ENCODE measurements around the gene AUP1.
A peak's percentile ranks its signal among the peaks of the same experiment; 100 is the strongest.

AUP1 gene

GRCh38 chr2:74534411-74534810, 4.9 kb upstream of the AUP1 start:
- no peak overlapping the region for H3K4me3 ChIP-seq (ENCODE audit: low read length)
- H3K9me3 ChIP-seq (ENCODE audit: insufficient read depth, low read length) = no peaks in the 10 kb centered on the region
- H3K36me3 ChIP-seq (replicated peaks; ENCODE audit: low read depth, low read length) = peaks cover 16% of the 10 kb centered on the region
- H4K20me1 ChIP-seq (ENCODE audit: insufficient read depth, low read length) = no peaks in the 10 kb centered on the region
- no peak for TF ChIP-seq CTCF (IDR thresholded peaks at IDR 0.05; ENCODE audit: low read depth, low read length)
- peaks cover 21% of the 10 kb centered on the region for H3K79me2 ChIP-seq (ENCODE audit: low read length)
- H2AFZ ChIP-seq (ENCODE audit: low read depth, low read length) = no peak overlapping the region
- H3K27ac ChIP-seq (ENCODE audit: low read length) = no peak overlapping the region
- no peak overlapping the region for H3K4me2 ChIP-seq (ENCODE audit: low read length)
- H3K4me1 ChIP-seq (ENCODE audit: low read length) = peaks cover 25% of the 10 kb centered on the region
- peaks cover 6% of the 10 kb centered on the region; the same call in 1 of the 2 replicates for H3K27me3 ChIP-seq (ENCODE audit: low read depth, low read length)
- no peak overlapping the region for H3K9ac ChIP-seq (ENCODE audit: low read length)

- H3K27ac ChIP-seq (ENCODE audit: low read length) = no peak overlapping the region
- H3K4me3 ChIP-seq (ENCODE audit: low read length) = no peak overlapping the region
- peaks cover 6% of the 10 kb centered on the region; the same call in 1 of the 2 replicates for H3K27me3 ChIP-seq (ENCODE audit: low read depth, low read length)
- TF ChIP-seq EZH2phosphoT487 (IDR thresholded peaks at IDR 0.05; ENCODE audit: low read depth) (no peak), CTCF (IDR thresholded peaks at IDR 0.05; ENCODE audit: low read depth, low read length) (no peak)
- peaks cover 17% of the 10 kb centered on the region for H3K4me1 ChIP-seq (ENCODE audit: low read length)
- H3K36me3 ChIP-seq (replicated peaks; ENCODE audit: low read depth, low read length) = peaks cover 22% of the 10 kb centered on the region
- no peak overlapping the region for H3K9ac ChIP-seq (ENCODE audit: low read length)
- no peaks in the 10 kb centered on the region; the same call in 1 of the 2 replicates for H4K20me1 ChIP-seq (ENCODE audit: insufficient read depth, low read length)
- H3K79me2 ChIP-seq (ENCODE audit: low read length) = peaks cover 31% of the 10 kb centered on the region
- H2AFZ ChIP-seq (ENCODE audit: low read depth, low read length) = no peak overlapping the region
- no peak overlapping the region for H3K4me2 ChIP-seq (ENCODE audit: low read length)
- H3K9me3 ChIP-seq (ENCODE audit: insufficient read depth, low read length) = no peaks in the 10 kb centered on the region
These were observed 4.0 kb upstream of the AUP1 start for GRCh38 chr2:74533464-74533863.

GRCh38 chr2:74532222-74532621, 2.7 kb upstream of the AUP1 start:
- Histone ChIP-seq H3K9me3 (ENCODE audit: insufficient read depth, low read length) (no peaks in the 10 kb centered on the region), H3K27ac (ENCODE audit: low read length) (no peak overlapping the region), H3K4me2 (ENCODE audit: low read length) (no peak overlapping the region), H2AFZ (ENCODE audit: low read depth, low read length) (no peak overlapping the region), H3K4me1 (ENCODE audit: low read length) (peaks cover 28% of the 10 kb centered on the region), H3K36me3 (replicated peaks; ENCODE audit: low read depth, low read length) (peaks cover 34% of the 10 kb centered on the region), H3K79me2 (ENCODE audit: low read length) (peaks cover 43% of the 10 kb centered on the region), H3K9ac (ENCODE audit: low read length) (no peak overlapping the region), H3K27me3 (ENCODE audit: low read depth, low read length) (no peaks in the 10 kb centered on the region), H4K20me1 (ENCODE audit: insufficient read depth, low read length) (no peaks in the 10 kb centered on the region; the same call in 1 of the 2 replicates), H3K4me3 (ENCODE audit: low read length) (no peak overlapping the region)
- peak; percentile 66 for TF ChIP-seq CTCF (IDR thresholded peaks at IDR 0.05; ENCODE audit: low read depth, low read length)
- TF ChIP-seq EZH2phosphoT487 (IDR thresholded peaks at IDR 0.05; ENCODE audit: low read depth) = no peak

GRCh38 chr2:74531666-74532065, 2.2 kb upstream of the AUP1 start:
- Histone ChIP-seq H3K79me2 (ENCODE audit: low read length) (peaks cover 48% of the 10 kb centered on the region), H3K27me3 (ENCODE audit: low read depth, low read length) (no peaks in the 10 kb centered on the region), H3K4me1 (ENCODE audit: low read length) (peaks cover 33% of the 10 kb centered on the region), H3K9me3 (ENCODE audit: insufficient read depth, low read length) (no peaks in the 10 kb centered on the region), H3K4me2 (ENCODE audit: low read length) (no peak overlapping the region), H4K20me1 (ENCODE audit: insufficient read depth, low read length) (no peaks in the 10 kb centered on the region; the same call in 1 of the 2 replicates), H3K4me3 (ENCODE audit: low read length) (no peak overlapping the region), H3K36me3 (replicated peaks; ENCODE audit: low read depth, low read length) (peaks cover 40% of the 10 kb centered on the region), H2AFZ (ENCODE audit: low read depth, low read length) (no peak overlapping the region), H3K9ac (ENCODE audit: low read length) (no peak overlapping the region), H3K27ac (ENCODE audit: low read length) (no peak overlapping the region)
- TF ChIP-seq CTCF (IDR thresholded peaks at IDR 0.05; ENCODE audit: low read depth, low read length) (no peak), EZH2phosphoT487 (IDR thresholded peaks at IDR 0.05; ENCODE audit: low read depth) (no peak)
